VCaP (cell line): ENCODE data around the gene S100A4.
"Not testable (repeated sequence)": the region's sequence is repeated elsewhere in the genome, so short reads cannot be mapped to it uniquely, and the experiment has no call there.

Experiments used
- H3K27ac ChIP-seq: fragments of 450-650 bp; 2 replicates; pipeline ENCODE4 v1.5.1; 2017
- TF ChIP-seq, protein P1 (sequence below): fragments of 450-650 bp; conservative IDR thresholded peaks from 2 replicates; pipeline ENCODE4 v1.5.1; 2017; ENCODE audit warnings: mild to moderate bottlenecking, moderate library complexity

The S100A4 gene

DNA sequence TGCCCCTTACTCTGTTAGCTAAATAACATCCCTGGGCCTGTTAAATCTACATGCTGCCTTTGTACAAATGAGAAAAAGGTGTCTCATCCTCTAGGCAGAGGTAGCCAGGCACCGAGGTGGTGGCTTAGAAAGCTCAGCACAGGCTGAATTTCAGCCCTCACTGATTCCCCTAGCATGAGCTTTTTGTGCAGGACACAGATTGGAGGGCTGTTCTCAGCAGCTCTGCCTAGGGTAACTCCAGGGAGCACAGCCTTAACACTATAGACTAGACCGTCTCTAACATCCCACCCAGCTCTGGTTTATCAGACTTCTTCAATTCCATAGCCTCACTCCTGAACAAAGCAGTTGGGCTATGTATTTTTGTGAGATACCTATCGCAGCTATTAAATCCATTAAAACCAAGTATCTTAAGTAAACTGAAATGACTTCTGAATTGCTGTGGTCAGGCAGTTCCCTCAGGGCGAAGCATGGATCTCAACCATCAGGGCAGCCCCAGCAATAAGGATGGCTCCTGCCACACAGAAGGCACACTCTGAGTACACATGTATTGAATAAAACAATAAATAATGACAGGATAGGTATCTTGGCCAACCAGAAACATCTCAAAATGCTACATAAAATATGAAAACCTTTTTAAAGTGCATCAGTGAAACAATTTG, 24.7 kb downstream of the S100A4 start:
- TF ChIP-seq, protein P1, sequence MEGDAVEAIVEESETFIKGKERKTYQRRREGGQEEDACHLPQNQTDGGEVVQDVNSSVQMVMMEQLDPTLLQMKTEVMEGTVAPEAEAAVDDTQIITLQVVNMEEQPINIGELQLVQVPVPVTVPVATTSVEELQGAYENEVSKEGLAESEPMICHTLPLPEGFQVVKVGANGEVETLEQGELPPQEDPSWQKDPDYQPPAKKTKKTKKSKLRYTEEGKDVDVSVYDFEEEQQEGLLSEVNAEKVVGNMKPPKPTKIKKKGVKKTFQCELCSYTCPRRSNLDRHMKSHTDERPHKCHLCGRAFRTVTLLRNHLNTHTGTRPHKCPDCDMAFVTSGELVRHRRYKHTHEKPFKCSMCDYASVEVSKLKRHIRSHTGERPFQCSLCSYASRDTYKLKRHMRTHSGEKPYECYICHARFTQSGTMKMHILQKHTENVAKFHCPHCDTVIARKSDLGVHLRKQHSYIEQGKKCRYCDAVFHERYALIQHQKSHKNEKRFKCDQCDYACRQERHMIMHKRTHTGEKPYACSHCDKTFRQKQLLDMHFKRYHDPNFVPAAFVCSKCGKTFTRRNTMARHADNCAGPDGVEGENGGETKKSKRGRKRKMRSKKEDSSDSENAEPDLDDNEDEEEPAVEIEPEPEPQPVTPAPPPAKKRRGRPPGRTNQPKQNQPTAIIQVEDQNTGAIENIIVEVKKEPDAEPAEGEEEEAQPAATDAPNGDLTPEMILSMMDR, result no peak
- H3K27ac ChIP-seq, result no peak overlapping the region

DNA sequence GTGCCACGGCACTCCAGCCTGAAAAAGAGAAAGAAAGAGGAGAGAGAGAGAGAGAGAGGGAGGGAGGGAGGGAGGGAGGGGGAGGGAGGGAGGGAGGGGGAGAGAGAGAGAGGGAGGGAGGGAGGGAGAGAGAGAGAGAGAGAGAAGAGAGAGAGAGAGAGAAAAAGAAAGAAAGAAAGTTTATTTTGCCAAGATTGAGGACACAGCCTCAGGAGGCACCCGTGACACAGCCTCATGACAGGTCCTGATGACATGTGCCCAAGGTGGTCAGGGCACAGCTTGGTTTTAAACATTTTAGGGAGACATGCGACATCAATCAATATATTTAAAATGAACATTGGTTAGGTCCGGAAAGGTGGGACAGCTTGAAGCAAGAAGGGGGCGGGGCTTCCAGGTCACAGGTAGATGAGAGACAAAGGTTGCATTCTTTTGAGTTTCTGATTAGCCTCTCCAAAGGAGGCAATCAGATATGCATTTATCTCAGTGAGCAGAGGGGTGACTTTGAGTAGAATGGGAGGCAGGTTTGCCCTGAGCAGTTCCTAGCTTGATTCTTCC, 25.4 kb downstream of the S100A4 start:
- not testable (repeated sequence) for H3K27ac ChIP-seq

DNA sequence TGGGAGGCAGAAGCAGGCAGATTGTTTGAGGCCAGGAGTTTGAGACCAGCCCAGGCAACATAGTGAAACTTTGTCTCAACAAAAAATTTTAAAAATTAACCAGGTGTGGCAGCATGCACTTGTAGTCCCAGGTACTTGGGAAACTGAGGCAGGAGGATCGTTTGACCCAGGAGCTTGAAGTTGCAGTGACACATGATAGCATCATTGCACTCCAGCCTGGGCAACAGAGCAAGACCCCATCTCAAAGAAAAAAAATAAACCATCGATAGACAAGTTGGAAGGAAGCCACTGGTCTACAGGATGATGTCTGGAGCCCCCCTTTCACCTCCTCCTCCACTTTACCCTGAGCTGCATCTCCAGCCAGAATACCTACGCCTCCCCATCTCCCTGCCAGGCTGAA, 26.4 kb downstream of the S100A4 start:
- TF ChIP-seq, protein P1, result no peak
- H3K27ac ChIP-seq, result no peak overlapping the region

DNA sequence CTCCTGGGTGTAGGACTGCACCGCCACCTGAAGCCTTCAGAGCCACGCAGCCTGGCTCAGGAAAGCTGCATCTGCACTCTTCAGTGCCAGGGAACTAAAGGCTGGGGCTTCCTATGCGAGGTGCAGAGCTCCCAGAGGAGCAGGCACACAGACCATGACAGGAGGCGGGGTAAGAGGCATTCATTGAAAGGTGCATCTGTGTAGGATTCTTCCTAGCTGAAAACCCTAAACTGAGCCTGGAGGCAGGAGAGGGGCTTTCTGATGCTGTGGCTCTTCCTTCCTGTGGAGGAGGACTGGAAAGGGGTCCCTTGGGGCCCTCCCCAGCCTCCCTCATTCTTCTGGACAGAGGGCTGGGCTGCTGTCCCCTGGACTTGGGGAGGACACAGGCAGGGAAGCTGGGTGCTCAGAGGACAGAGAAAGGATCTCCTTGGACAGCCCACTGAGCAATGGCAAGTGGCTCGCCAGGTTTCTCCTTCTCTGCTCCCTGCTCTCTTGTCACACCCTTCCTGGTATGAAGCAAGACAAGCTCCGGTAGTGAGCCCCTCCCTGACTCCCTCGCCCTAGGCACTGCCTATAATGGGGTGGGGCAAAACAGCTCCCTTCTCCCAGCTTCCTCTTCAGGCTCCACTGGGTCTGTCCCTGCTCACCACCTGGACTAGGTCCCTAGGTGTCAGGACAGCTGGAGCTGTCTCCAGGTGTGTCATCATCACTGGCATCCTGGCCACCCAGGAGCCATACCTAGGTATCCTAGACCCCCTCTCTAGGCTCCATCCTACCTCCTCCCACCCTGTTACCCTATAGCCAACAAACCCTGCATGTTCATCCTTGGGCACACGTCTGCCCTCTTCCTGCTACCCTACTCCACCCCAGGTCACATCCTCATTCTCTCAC, 29.9 kb downstream of the S100A4 start:
- H3K27ac ChIP-seq, result no peak overlapping the region
- TF ChIP-seq, protein P1, result no peak

DNA sequence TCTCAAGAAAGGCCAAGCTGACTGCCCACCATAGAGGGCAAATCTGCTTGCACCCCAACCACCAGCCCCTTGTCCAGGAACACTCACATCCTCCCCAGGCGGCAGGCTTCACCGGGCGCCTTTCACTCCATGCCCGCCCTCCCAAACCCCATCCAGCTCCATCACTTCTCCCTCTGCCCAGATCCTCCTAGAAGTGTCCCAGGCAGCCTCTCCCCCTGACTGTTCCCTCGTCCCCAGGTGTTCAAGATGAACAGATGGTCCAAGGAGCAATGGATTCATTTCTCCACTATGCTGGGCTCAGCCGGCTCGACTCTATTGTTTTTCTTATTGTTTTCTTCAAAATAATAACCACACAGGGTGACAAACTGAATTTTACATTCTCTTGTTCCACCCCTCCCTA, 31.9 kb downstream of the S100A4 start:
- TF ChIP-seq, protein P1, result no peak
- H3K27ac ChIP-seq, result no peak overlapping the region

DNA sequence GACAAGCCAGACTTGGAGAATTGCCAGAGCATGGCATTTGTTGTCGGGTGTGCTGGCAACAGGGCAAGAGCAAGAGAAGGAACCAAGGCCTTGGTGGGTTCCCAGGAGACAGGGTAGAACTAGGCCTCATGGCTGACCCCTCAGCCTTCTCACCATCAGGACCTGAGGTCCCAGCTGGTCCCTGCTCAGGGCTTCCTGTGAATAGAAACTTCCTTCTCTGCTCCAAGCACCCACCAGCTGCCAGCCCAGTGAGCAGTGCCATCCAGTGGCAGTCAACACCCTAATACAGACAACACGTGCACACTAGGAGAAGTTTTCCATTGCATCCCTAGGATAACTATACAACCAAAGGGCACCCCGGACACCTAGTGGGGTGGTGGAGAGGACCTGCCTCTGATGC, 32.6 kb downstream of the S100A4 start:
- TF ChIP-seq, protein P1, result peak; percentile 30; the same call in 1 of the 2 replicates
- H3K27ac ChIP-seq, result no peak overlapping the region

DNA sequence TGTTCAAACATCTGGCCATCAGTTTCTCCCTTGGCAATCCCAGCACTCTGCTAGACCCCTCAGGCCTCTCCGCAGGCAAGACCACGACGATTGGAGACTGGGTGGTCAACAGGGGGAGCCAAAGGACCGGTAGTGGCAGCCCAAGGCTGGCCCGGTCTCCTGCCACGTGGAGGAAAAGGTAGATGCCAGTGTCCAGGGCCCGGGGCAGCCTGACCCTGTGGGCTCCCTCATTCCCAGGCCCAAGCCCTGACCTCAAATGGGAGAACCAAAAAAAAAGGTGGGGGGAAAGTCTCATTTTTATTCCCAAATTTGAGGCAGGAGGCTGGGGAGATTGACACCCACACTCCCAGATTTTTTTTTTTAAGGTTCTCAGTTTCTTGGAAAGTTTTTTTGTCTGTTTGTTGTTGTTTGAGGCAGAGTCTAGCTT, 34.6 kb downstream of the S100A4 start:
- no peak overlapping the region for H3K27ac ChIP-seq
- TF ChIP-seq, protein P1, result peak; percentile 97
